GM23338 (cell line): ENCODE measurements around the gene CRYBG3. TPM values are rescaled to one million over a fixed set of nuclear protein-coding genes. Genes with fewer than 3 reads are reported as not detected.

Experiments used
- ATAC-seq: fragments of 200-7000 bp; cut with Tn5 transposase; 3 replicates; pipeline ENCODE4 v1.9.1; 2020
- DNase-seq: peaks from one replicate; pipeline ENCODE4 v3.0.0-alpha.2; 2015; ENCODE audit warnings: low spot score
- H2AFZ ChIP-seq: fragments of 200-600 bp; sonication (generic); 2 replicates; pipeline ENCODE4 v1.8.0; 2016; ENCODE audit warnings: antibody characterized with exemption, mild to moderate bottlenecking, moderate library complexity
- H3F3A ChIP-seq: fragments of 200-600 bp; sonication (generic); replicated peaks from 2 replicates; pipeline ENCODE4 v1.8.0; 2017; ENCODE audit warnings: antibody characterized with exemption, mixed run types, low read depth
- H3K27ac ChIP-seq: fragments of 200-600 bp; sonication (generic); 2 replicates; pipeline ENCODE4 v1.6.1; 2016; ENCODE audit warnings: low read depth
- H3K27me3 ChIP-seq: fragments of 200-600 bp; sonication (generic); 2 replicates; pipeline ENCODE4 v1.8.0; 2016; ENCODE audit warnings: mild to moderate bottlenecking, mixed run types, moderate library complexity; ENCODE audit not compliant: insufficient read depth
- H3K36me3 ChIP-seq: fragments of 200-600 bp; sonication (generic); 2 replicates; pipeline ENCODE4 v1.8.0; 2016; ENCODE audit warnings: mild to moderate bottlenecking; ENCODE audit not compliant: insufficient read depth
- H3K4me1 ChIP-seq: fragments of 200-600 bp; sonication (generic); 2 replicates; pipeline ENCODE4 v1.8.0; 2016; ENCODE audit warnings: mild to moderate bottlenecking, moderate library complexity; ENCODE audit not compliant: insufficient read depth
- H3K4me2 ChIP-seq: fragments of 200-600 bp; sonication (generic); 2 replicates; pipeline ENCODE4 v1.7.1; 2017; ENCODE audit warnings: mixed run types
- H3K4me3 ChIP-seq: fragments of 200-600 bp; sonication (generic); 2 replicates; pipeline ENCODE4 v1.6.1; 2016; ENCODE audit warnings: mixed run types
- H3K79me2 ChIP-seq: fragments of 200-600 bp; sonication (generic); replicated peaks from 2 replicates; pipeline ENCODE4 v1.8.0; 2017; ENCODE audit warnings: mild to moderate bottlenecking; ENCODE audit not compliant: insufficient read depth
- H3K9me2 ChIP-seq: fragments of 200-600 bp; sonication (generic); 2 replicates; pipeline ENCODE4 v1.8.0; 2017; ENCODE audit not compliant: insufficient read depth
- H4K20me1 ChIP-seq: fragments of 200-600 bp; sonication (generic); replicated peaks from 2 replicates; pipeline ENCODE4 v1.8.0; 2017; ENCODE audit warnings: mild to moderate bottlenecking; ENCODE audit not compliant: insufficient read depth
- H3K27ac Mint-ChIP-seq: 2 replicates; pipeline ENCODE4 v1.8.0; 2020; ENCODE audit warnings: inconsistent platforms, mild to moderate bottlenecking, moderate library complexity, mixed read lengths
- H3K27me3 Mint-ChIP-seq: 3 replicates; pipeline ENCODE4 v1.8.0; 2022; ENCODE audit warnings: low read depth, mild to moderate bottlenecking, moderate library complexity, mixed read lengths, inconsistent platforms; ENCODE audit not compliant: insufficient read depth, poor library complexity
- H3K36me3 Mint-ChIP-seq: 3 replicates; pipeline ENCODE4 v1.8.0; 2021; ENCODE audit warnings: low read depth, mild to moderate bottlenecking, inconsistent platforms, moderate library complexity, mixed read lengths
- H3K4me1 Mint-ChIP-seq: 3 replicates; pipeline ENCODE4 v1.8.0; 2020; ENCODE audit warnings: mild to moderate bottlenecking, inconsistent platforms, mixed read lengths
- H3K4me3 Mint-ChIP-seq: 3 replicates; pipeline ENCODE4 v1.8.0; 2021; ENCODE audit warnings: moderate library complexity, mild to moderate bottlenecking, inconsistent platforms, mixed read lengths
- H3K9me3 Mint-ChIP-seq: 3 replicates; pipeline ENCODE4 v1.8.0; 2020; ENCODE audit warnings: moderate library complexity, mild to moderate bottlenecking, inconsistent platforms, mixed read lengths
- CREB1 ChIP-seq: fragments of 250-450 bp; sonication (Bioruptor Pico); IDR thresholded peaks from 2 replicates; pipeline ENCODE4 v1.5.0; 2020; ENCODE audit warnings: low read depth, mild to moderate bottlenecking, moderate library complexity
- CTCF ChIP-seq, 2 experiments: fragments of 200-600 bp in 1 of 2; sonication (generic) in 1 of 2; conservative IDR thresholded peaks; 2 replicates each; pipeline versions ENCODE4 v1.5.1 to v1.6.1; 2016 to 2017; ENCODE audit warnings: antibody characterized with exemption in 2 of 2, low read depth in 2 of 2, mild to moderate bottlenecking in 2 of 2, moderate library complexity in 1 of 2
- ETS1 ChIP-seq: IDR thresholded peaks from 2 replicates; pipeline ENCODE4 v1.6.1; 2016; ENCODE audit warnings: antibody characterized with exemption
- EZH2 ChIP-seq: fragments of 200-600 bp; sonication (generic); IDR thresholded peaks from one replicate; pipeline ENCODE4 v1.8.0; 2017; ENCODE audit warnings: antibody characterized with exemption, mild to moderate bottlenecking, low read depth; ENCODE audit not compliant: unreplicated experiment
- EZH2phosphoT487 ChIP-seq: fragments of 200-600 bp; sonication (generic); IDR thresholded peaks from one replicate; pipeline ENCODE4 v1.8.1; 2018; ENCODE audit warnings: antibody characterized with exemption; ENCODE audit not compliant: unreplicated experiment
- JUNB ChIP-seq: IDR thresholded peaks from one replicate; pipeline ENCODE4 v1.6.1; 2016; ENCODE audit warnings: antibody characterized with exemption; ENCODE audit not compliant: unreplicated experiment
- NANOG ChIP-seq: IDR thresholded peaks from 2 replicates; pipeline ENCODE4 v1.6.1; 2016; ENCODE audit warnings: antibody characterized with exemption, borderline replicate concordance
- POLR2AphosphoS5 ChIP-seq: IDR thresholded peaks from 2 replicates; pipeline ENCODE4 v1.6.1; 2016; ENCODE audit warnings: antibody characterized with exemption, low read depth
- REST ChIP-seq: IDR thresholded peaks from one replicate; pipeline ENCODE4 v1.6.1; 2018; ENCODE audit warnings: antibody characterized with exemption; ENCODE audit not compliant: unreplicated experiment
- STAT1 ChIP-seq: IDR thresholded peaks from one replicate; pipeline ENCODE4 v1.6.1; 2016; ENCODE audit warnings: antibody characterized with exemption; ENCODE audit not compliant: unreplicated experiment
- ZNF114 ChIP-seq: fragments of 250-450 bp; sonication (Bioruptor Pico); IDR thresholded peaks from 2 replicates; pipeline ENCODE4 v1.5.0; 2020; ENCODE audit warnings: mild to moderate bottlenecking, moderate library complexity
- ZNF331 ChIP-seq: fragments of 250-450 bp; sonication (Bioruptor Pico); IDR thresholded peaks from 2 replicates; pipeline ENCODE4 v1.5.0; 2020; ENCODE audit warnings: low read depth, mild to moderate bottlenecking, moderate library complexity
- ZNF462 ChIP-seq: fragments of 250-450 bp; sonication (Bioruptor Pico); IDR thresholded peaks from 2 replicates; pipeline ENCODE4 v1.5.0; 2020; ENCODE audit warnings: mild to moderate bottlenecking, moderate library complexity
- polyA plus RNA-seq: library from polyadenylated mRNA; unstranded; fragments of >200 nt; fragmentation: Nextera tagmentation; extraction: Ambion mirVana; gene quantifications from 2 replicates; pipeline ENCODE4 v1.2.1, GENCODE V29; 2016
- total RNA-seq: library from RNA; depleted of rRNA; stranded (reverse); fragments of >200 nt; shearing (Covaris generic); gene quantifications from 2 replicates; pipeline ENCODE4 v1.2.3, GENCODE V29; 2014

CRYBG3 gene
- total and polyA plus RNA-seq, 2 experiments from 2014 or later, result 2.3 to 8.9 TPM

- Histone ChIP-seq H3K36me3 (no peaks in the 10 kb centered on the region), H4K20me1 (no peaks in the 10 kb centered on the region), H3F3A (no peaks in the 10 kb centered on the region), H2AFZ (no peak overlapping the region), H3K27ac (no peak overlapping the region), H3K4me2 (no peak overlapping the region), H3K27me3 (no peaks in the 10 kb centered on the region), H3K4me3 (no peak overlapping the region), H3K79me2 (no peaks in the 10 kb centered on the region), H3K9me2 (no peaks in the 10 kb centered on the region), H3K4me1 (no peaks in the 10 kb centered on the region)
- ATAC-seq, result no peak
- Mint-ChIP-seq H3K9me3 (no peaks in the 10 kb centered on the region; the same call in 2 of the 3 replicates), H3K27ac (no peak overlapping the region), H3K27me3 (no peaks in the 10 kb centered on the region), H3K36me3 (peaks cover 3% of the 10 kb centered on the region; the same call in 1 of the 3 replicates), H3K4me3 (no peak overlapping the region), H3K4me1 (no peaks in the 10 kb centered on the region)
- no peak for DNase-seq
- no peak for TF ChIP-seq JUNB
- TF ChIP-seq CTCF (conservative IDR thresholded peaks at IDR 0.05; ENCODE audit: low read depth in 2 of 2), result no peak
- no peak for TF ChIP-seq ZNF114 (CRISPR knock-in tag)
- TF ChIP-seq REST, result no peak
- TF ChIP-seq EZH2phosphoT487, result no peak
- TF ChIP-seq POLR2AphosphoS5, result no peak
- TF ChIP-seq CREB1, result no peak
- TF ChIP-seq ZNF331 (CRISPR knock-in tag), result no peak
- TF ChIP-seq EZH2, result no peak
- no peak for TF ChIP-seq STAT1
- no peak for TF ChIP-seq ETS1
- no peak for TF ChIP-seq NANOG
- no peak for TF ChIP-seq ZNF462 (CRISPR knock-in tag)
Observed at GRCh38 chr3:97927704-97928103, 105.9 kb downstream of the CRYBG3 start.
